Tibial nerve (tissue), 4 donors: ENCODE results near the gene ERBB2.

ENCODE experiments used
- CTCF ChIP-seq, 5 experiments: fragments of 200-600 bp in 3 of 5; fragments of 450-650 bp in 2 of 5; sonication (generic) in 3 of 5; IDR thresholded peaks; one replicate each; pipeline ENCODE4 v1.5.1; 2016 to 2019; ENCODE audit warnings: antibody characterized with exemption in 5 of 5, mild to moderate bottlenecking in 3 of 5, moderate library complexity in 2 of 5
- EP300 ChIP-seq, 2 donors: sonication (generic); formaldehyde crosslinking; IDR thresholded peaks; one replicate each; pipeline ENCODE4 v1.6.1; 2017; ENCODE audit warnings: antibody characterized with exemption in 2 of 2, mild to moderate bottlenecking in 1 of 2
- POLR2A ChIP-seq, 2 donors: fragments of 450-650 bp; IDR thresholded peaks; one replicate each; pipeline ENCODE4 v1.6.1; 2017; ENCODE audit warnings: antibody characterized with exemption in 2 of 2, mild to moderate bottlenecking in 2 of 2, moderate library complexity in 2 of 2

GRCh38 chr17:39664581-39665561, 35.0 kb upstream of the ERBB2 start, which contains the start of gene TCAP:
- TF ChIP-seq CTCF (IDR thresholded peaks at IDR 0.05) (no peak), EP300 (IDR thresholded peaks at IDR 0.05) (no peak), POLR2A (IDR thresholded peaks at IDR 0.05) (no peak)
